ENCODE data around the gene COA8.

COA8 gene

DNA sequence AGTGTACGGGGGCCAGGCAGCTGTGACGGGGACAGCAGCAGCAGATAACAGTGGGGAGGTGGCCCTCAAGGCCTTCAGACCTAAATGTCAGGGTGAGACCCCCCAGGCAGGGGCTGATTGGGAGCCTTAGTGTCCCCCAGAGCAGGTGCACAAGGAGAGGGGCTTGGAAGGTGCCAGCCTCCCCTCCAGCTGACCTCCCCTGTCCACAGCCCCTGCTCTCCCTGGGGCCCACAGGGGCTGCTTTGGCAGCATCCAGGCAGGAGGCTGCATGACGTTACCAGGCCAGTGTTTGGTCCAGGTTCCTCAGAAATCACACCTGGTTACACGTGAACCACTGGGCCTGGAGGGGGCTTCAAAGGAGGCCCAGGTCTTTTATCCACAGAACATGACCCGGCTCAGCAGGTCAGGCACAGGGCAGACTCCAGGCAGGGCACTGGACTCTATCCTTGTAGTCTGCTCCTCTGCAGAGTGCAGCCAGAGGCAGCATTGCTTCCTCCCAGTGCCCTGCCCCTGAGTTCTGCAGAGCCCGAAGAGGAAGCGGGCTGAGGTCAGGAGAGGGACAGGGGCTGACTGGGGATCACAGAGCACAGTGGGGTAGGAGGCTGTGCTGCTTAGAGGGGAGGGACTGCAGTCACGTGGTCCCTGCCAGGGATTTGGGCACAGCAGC lies 36.4 kb upstream of the COA8 start:
- no peak for DNase-seq

DNA sequence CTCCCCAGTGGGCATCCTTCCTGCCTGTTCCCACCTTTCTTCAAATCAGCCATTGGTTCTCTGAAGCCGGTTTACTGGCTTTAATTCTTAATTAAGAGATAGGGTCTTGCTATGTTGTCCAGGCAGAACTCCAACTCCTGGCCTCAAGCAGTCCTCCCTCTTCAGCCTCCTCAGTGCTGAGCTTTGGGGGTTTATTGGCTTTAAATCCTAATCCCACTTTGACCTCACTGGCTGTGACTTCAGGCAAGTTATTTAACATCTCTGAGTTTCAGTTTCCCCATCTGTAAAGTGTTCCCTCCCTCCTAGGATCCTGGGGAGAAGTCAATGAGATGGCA lies 35.9 kb upstream of the COA8 start:
- no peak for DNase-seq

DNA sequence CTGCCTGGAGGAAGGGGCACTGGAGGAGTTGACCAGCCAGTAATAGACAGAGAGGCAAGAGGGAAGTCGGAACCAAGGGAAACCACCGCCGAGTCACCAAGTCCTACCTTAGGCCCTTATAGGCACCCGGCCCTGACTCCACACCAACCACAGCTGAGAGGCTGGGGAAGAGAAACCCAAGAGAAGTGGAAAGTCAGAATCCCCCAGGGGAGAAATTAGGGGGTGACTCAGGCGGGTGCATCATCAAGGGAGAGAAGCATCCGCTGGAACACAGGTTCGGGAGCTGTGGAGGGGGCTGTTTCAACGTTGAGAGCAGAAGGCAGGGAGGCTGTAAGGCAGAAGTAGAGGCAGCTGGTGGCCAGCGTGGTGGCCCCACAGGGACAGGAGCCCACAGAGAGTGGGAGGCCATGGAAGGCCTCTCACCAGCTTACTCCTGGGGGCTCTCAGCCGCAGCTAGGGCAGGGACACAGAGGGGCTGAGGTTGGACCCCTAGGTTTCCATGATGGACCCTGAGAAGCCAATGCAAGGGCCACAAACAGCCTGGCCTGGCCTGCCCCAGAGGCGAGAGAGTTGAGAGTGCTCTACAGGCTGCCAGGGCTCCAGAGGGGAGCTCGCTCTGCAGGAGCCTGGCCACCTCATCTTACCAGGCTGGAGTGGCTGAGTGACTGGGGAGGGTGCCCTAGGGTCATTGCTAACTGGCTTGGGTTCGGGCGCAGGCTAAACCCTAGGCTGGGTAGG lies 35.2 kb upstream of the COA8 start:
- DNase-seq: no peak

DNA sequence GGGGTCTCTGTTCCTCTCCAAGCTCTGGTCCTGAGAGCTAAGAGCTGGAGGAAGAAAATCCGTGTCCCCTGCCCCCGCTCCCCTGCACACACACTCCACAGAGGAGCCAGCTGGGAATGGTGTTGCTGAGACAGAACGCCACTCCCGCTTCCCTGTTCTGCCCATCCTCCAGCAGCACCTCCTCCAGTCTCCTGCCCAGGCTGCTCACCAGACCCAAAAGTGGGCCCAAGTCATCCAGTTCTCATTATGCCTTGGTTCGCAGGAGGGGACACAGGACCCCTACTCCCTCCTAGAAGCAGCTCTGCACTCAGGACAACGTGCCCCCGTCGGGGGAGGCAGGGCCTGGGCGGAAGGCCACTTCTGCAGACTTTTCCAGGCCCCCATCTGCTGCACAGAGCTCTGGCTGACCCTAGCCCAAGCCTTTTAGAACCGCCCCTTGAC lies 34.6 kb upstream of the COA8 start:
- no peak for DNase-seq

DNA sequence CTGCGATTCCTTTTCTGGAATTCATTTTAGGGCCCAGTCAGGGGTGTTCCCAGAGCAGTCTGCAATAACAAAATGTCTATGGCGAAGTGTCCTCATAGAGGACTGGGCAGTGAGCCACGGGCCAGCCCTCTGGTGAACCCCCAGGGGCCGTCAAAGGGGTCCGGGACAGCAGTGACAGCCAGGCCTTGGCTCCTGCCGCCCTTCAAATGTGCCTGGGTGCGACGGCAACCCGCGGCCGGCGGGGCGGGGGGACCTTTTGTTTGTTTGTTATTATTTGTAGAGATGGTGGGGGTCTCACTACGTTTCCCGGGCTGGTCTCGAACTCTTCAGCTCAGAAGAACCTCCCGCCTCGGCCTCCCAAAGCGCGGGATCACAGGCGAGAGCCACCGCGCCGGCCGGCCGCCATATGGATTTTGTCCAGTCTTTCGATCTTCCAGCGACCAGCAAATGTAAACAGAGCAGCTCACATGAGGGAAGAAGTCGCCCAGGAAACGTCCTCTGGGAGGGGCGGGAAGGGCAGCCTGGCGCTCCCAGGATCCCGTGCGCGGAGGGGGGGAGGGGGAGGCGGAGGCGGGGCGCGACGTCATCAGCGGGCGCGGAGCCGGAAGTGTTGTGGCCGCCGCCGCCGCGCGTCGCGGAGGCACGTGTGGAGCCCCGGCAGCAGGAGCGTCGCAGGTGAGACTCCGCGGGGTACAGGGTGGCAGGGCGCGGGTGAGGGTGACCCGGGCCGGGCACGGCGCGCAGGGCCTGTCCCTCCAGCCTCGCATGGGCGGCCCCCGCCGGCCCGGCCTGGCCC lies 34.0 kb upstream of the COA8 start, which contains the start of gene TRMT61A:
TSS of gene TRMT61A (plus strand) at position 610 of the 796 bp plus-strand sequence. CDS start 783 bp downstream, outside the sequence.
- peak; percentile 79 for DNase-seq

DNA sequence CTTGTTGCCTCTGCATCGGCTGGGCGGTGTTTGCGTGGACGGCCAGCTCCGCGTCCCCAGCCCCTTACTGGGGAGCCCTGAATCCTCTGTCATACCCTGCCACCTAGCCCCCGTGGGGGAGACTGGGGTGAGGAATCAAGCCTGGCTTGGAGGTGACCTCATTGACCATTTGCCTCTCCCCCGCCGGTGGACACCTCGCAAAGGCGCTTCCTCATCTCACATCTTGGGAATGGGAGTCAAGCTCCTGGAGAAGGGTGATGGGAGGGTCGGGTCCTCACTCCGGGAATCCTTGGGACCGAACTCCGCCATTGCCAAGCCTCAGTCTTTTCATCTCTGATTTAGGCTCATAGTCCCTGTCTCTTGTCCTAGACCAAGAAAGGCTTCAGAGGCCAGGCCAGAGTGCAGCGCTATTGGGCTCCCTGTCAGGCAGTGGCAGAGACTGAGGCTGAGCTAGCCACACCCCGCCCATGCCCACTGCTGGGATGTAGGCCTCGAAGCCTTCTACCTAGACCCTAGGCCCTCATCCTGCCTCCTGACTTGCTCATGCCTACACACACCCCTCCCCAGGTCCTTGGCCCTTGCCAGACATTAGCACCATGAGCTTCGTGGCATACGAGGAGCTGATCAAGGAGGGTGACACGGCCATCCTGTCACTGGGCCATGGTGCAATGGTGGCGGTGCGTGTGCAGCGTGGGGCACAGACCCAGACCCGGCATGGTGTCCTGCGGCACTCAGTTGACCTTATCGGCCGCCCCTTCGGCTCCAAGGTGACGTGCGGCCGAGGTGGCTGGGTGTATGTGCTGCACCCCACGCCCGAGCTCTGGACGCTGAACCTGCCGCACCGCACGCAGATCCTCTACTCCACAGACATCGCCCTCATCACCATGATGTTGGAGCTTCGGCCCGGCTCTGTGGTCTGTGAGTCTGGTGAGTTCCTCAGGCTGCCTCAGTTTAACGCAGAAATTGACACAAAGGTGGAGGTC lies 33.1 kb upstream of the COA8 start:
- no peak for DNase-seq

DNA sequence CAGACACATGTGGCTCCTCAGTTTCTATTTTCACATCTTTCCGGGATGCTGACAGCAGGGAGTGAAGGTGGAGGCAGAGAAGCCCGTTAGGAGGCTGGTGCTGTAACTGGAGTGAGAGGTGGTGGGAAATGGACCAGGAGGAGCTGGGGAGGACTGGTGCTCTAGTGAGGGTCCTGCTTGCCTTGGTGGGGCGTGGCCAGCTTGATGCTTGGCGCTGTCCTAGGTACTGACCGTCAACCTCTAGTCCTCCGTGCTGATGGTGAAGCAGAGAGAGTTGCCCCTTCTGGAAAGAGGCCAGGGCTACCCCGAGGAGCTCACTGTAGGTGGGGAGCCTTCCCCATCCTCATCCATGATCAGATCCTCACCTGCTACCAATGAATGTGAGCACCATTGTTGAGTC lies 32.4 kb upstream of the COA8 start:
- DNase-seq: no peak

DNA sequence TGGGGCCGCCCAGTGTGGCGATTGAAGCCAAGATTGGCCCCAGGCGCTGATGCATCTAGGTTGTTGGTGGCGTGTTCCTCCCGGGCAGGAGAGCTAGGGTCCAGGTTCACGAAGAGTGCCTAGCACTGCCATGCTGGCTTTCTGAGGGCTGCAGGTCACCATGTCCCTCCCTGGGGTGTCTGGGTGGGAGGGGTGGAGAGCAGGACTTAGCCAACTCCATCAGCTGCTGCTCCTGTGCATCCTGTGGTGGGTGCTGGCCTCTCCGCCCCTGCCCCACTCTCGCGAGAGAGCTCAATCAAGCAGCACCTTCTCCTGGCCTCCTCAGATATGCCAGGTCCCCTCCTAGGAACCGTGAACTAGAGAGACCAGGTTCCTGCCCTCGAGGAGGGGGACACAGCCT lies 31.9 kb upstream of the COA8 start:
- no peak for DNase-seq

DNA sequence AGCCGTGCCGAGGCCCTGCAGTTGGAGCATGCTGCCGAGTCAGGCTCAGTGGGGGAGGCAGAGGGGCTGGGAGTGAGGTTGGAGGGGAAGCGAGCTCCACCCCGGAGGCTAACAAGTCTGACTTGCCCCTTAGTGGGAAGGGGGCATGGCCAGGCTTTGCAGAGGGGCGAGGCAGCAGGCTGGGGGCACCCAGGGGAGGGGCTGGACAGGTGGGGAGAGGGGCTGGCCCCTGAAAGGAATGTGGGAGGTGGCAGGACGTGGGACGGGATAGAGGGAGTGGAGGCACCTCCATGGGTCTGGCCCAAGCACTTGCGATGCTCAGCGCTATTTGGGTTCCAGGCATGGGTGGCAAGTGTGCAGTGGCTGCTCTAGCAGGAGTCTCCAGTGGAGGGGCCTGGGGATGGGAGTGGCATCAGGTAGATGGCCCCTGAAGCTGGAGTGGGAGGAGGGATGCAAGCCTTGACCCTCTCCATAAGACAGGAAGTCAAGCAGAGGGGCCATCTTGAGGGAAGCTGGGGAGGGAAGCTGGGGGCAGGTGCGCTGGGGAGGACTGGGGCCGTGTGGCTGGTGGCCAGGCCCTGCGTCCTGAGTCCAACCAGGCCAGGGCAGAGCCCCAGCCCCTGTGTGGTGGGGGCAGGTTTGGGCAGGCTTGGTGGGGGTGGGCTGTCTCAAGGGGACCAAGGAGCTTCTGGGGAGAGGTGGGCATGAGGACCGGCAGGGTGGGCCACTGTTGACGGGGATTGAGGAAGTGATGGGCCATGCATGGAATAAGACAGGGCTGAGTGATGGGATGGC lies 31.1 kb upstream of the COA8 start:
- no peak for DNase-seq

DNA sequence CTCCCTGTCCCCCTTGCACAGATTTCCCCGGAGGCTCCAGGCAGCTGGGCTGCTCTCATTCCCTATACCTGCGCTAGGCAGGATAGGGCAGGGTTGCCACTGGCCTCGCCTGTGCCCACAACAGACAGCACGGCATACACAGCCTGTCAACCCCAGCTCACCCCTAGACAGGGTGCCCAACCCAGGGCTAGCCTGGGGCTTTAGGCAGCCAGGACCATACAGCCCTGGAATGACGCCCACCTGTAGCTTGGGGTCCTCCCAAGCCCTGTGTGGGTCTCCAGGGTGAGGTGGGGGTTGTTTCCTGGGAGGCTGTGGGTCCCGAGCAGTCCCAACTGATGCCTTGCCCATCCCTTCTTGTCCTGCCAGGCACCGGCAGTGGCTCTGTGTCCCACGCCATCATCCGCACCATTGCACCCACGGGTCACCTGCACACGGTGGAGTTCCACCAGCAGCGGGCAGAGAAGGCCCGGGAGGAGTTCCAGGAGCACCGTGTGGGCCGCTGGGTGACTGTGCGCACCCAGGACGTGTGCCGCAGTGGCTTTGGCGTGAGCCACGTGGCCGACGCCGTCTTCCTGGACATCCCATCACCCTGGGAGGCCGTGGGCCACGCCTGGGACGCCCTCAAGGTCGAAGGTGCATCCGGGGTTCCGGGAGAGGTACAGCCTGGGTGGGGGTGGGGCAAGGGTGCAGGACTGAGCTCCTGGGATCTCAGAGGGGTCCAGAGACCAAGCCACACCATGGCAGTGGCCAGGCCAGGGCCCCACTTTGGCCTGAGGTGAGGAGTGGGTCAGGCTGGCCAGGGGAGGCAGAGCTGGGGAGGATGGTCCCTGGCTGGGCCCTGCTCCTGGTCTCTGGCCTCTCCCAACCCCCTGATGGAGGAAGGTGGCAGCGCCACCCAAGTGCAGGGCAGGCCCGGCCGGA lies 30.3 kb upstream of the COA8 start:
- DNase-seq: no peak

DNA sequence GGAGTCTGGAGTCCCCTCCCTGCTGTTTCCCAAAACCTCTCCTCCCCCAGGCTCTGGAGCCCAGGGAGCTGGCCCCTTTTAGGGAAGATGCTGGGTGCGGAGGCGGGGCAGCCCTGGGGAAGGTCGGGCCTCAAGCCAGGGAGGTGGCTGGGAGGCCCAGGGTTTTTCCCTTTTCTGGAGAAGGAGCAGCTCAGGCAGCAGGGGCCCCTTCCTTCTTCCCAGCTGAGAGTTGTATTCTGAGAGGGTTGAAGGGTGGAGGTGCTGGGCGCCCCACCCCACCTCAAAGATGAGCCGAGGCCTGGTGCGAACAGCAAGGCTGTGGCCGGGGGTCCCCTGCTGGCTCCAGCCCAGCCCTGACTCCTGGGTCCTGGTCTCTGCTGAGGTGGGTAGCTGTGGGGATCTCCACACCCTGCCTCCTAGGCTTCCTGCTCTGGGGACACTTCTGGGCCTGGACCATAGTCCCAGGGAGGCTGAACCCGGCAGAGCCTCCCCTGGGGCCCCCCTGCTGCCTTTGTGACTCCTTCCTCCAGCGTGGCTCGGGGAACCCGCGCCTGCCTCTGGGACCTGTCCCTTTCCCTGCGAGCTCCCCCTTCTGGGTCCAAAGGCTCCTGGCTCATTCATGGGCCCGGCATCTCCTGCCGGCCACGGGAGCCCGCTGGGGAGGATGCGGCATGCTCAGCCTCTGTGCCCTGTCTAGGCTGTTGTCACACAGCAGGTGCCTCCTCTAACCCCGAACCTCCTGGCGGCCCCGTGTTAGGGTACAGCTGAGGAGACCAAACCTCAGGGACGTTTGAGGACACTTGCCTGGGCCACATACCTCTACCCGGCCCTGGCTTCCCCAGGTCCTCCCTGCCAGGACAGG lies 29.4 kb upstream of the COA8 start:
- no peak for DNase-seq

DNA sequence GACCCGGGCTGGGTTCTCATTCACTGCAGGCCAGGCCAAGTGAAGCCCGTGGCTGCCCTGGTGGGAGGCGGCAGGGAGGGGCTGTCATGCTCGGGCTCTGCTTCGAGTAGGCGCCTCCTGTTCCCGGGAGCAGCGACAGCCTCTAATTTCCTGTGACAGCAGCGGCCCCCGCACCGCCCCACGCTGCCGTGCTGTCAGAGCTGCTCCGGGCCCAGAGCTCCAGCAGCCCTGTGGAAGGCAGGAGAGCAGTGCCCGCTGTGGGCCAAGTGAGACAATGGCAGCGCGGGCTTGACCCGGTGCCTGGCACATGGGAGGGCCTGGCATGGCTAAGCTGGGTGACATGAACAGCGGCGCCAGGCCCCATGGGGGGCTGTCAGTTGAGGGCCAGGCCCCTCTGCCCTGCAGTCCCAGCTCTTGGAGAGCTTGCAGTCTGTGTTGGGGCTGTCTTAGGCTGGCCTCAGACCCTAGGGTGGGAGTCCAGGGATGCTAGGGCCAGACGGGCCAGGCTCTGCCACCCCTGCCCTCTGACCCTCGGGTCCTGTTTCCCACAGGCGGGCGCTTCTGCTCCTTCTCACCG lies 28.7 kb upstream of the COA8 start:
- no peak for DNase-seq

DNA sequence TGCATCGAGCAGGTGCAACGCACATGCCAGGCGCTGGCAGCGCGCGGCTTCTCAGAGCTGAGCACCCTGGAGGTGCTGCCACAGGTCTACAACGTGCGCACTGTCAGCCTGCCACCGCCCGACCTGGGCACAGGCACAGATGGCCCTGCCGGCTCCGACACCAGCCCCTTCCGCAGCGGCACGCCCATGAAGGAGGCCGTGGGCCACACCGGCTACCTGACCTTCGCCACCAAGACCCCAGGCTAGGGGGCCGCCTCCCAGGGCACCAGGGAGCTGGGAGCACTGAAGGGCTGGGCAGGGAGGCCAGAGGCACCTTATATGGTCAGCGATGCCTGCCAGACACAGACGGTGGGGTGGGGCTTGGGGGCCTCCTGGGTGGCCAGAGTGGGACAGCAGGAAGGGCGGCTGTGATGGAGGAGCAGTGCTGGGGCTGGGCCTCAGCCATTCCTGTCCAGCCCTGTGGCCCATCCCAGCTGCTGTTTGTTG lies 28.1 kb upstream of the COA8 start:
- no peak for DNase-seq

DNA sequence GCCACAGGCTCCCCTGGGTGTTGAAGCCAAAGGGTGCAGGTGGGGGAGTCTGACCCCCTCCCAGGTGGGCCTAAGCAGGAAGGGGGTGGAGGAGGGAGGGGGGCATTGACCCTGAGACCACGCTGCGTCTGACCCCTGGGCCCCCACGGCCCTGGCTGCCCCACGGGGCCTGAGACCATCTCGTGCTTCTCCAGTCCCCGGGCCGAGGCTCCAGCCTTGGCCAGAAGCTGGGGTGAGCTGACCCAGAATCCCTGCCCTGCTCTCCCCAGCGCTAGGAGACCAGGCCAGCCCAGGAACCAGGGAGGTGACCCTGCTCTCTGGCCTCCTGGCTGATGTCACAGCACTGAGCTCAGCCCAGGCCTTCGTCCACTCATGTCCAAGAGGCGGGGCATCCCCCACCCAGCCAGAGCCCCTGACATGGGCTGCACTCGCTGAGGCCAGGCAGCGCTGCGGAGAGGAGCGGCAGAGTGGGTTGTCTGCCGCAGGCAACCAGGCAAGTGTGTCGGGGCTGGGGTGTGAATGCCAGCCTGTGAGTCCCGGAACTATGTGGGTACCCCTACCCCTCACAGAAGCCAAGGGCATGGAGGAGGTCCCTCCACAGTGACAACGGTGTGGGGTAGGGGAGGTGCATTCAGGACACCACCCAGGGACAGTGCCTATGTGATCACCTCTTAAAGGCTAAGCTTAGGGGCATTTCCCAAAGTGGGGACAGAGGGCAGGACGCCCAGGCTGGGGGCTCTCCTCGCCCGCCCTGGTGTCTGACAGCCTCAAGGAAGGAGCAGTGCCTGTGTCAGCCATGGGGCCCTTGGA lies 27.5 kb upstream of the COA8 start:
- DNase-seq: no peak

DNA sequence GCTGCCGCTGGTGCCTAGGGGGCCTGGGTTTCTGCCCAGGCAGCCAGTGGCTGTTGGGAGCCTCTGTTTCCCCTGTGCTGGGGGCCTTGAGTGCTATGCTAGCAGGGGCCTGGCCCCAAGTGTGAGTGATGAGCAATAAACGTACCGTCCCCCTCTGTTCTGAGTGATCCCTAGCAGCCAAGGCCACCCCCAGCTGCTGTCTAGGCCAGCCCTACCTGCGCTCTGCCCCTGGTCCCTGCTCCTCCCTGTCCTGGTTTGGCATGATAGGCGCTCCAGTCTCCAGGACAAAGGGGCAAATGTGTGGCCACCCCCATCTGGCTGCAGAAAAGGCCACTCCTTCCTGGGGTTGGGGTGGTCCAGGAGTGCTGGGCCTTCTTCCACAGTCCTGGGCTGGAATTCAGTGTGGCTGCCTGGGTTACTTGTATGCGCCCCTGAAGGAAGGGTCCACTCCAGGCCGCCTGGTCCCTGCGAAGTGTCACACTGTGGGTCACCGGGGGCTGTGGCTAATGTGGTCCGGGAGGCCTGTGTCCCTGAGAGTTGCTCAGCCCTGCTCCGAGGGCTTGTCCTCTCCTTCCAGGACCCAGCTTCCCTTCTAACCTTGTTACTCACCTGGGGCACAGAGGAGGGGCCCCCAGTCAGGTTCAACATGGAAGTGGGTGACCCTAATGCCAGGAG lies 26.7 kb upstream of the COA8 start:
- no peak for DNase-seq

DNA sequence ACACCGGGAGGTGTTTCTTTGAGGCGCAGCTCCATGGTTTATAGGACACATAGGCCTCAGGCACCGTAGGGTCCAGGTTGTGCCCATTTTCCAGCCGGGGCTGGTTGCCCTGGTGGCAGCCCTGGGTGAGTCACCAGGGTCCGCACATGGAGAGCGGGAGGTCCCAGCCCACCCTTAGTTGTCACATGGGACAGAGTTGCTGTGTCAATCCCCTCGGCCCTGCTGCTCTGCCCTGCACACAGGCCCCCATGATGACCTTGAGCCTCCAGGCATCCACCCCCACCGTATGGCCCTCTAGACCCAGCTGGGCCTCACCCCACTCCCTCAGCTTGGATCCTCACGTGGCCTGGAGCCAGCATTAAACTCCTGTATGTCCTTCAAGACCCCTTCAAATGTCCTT lies 26.1 kb upstream of the COA8 start:
- no peak for DNase-seq

DNA sequence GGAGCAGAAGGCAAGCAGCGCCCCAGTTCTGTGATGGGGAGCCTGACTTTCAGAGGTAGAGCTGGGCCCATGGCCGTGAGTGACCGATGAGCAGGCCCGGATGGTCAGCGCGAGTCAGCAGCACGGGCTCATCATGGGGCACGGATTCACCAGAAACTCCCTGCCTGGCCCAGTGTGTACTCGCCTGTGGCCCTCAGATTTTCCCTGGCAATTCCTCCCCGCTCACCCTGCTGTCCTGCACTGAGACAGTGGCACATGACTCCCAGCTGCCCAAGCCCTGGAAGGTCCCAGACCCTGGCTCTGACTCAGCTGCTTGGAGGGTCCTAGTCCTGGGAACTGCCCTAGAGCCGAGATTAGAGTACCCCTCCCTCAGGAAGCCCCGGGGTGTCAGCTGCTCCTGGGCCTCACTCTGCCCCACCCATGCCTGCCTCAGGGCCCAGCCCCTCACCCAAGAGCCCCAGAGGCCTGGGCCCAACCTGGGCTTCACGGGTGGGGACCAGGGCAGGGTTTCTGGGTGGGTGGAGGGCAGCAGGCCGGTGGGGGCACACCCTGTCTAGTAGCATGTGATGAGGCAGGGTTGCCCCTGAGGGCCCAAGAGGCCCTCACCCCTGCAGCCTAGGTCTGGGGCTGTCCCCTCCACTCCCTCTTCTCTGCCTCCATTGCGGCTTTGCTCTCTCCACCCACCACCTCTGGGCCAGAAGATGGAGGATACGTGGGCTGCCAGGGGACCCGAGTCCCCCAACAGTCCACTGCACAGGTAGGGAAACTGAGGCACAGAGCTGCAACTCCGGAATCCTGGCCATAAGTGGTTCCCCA lies 25.4 kb upstream of the COA8 start:
- no peak for DNase-seq

Measured in stimulated activated CD4-positive, alpha-beta T cell treated with anti-CD3 and anti-CD28 coated beads, Interleukin-4, amount 100 ng/mL, for 1 hour (primary cell).